NCI-H446 treated with DMSO at 0.1 percent for 48 hours (cell line): ENCODE measurements around the gene EFEMP1.
A peak's percentile ranks its signal among the peaks of the same experiment; 100 is the strongest.
"Not testable (repeated sequence)": the region's sequence is repeated elsewhere in the genome, so short reads cannot be mapped to it uniquely, and the experiment has no call there.

Experiments used
- DNase-seq: peaks from one replicate; lab custom pipeline; 2025; lab: John Stamatoyannopoulos, UW

The EFEMP1 gene

GRCh38 chr2:55864351-55865084, 59.1 kb downstream of the EFEMP1 start:
- DNase-seq: no peak

DNA sequence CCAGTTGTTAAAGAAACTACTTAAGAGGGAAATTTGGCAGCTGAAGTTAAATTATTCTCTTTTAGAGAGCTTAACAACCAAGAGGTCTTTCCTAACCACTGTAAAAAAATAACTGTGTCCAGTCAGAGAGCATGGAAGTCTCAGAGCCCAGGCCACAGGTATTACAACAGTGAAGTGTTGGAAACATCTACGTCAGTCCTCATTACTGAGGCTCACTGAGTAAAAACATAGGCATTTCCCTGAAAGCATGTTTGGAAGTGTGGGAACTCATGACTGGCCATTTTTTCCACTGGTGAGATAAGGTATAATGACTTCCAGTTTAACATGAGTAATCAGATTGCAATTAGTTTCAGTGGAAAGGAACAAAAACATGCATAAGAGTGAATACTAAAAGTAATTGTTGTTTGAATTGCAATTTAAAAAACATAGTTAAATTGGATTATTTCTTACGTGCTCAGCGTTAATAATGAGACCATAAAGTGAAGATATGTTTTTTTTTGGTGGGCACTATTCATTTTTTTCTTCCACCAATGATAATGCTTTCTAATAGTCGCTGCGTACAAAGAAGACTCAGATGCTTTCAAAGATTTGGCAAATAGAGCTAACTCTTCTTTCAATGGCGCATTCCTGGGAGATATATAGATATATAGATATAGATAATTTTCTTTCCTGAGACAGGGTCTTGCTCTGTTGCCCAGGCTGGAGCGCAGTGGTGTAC, 60.8 kb downstream of the EFEMP1 start:
- DNase-seq: no peak

DNA sequence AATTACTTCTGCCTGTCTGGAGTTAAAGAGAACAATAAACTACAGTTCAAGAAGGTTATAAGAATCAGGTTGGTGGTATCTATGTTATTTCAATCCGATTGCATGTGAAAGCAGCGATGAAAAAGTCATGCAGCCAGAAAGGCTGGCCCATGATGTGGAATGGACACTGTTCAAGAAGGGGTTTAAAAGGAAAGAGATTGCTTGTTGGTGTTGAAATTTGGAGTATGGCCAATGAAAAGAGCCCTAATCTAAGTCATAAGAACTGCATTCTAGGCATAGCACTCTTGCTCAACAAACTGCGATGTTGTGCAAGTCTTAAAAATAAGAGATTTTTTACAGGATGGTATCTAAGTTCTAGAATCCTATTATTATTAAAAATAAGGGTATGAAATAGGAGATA, 61.3 kb downstream of the EFEMP1 start:
- DNase-seq: no peak

GRCh38 chr2:55861733-55862132, 61.8 kb downstream of the EFEMP1 start:
- DNase-seq: no peak

DNA sequence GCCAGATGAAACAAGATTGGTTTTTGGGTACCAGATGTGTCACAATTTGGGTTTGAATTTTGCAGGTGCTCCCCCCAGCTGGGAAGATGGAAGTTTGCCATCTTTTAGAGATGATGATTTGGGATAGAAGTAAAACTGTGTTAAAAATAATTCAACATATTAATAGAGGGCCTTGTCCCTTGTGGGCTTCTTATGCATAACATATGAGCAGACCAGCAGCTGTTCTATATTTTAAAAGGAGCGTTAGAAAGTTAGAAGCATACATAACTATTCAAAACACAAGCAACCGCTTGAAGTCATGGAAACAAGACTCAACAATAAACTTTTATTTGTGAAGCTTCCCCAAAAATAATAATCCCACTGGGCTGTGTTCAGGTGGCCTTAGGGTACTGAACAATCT, 62.8 kb downstream of the EFEMP1 start:
- no peak for DNase-seq

DNA sequence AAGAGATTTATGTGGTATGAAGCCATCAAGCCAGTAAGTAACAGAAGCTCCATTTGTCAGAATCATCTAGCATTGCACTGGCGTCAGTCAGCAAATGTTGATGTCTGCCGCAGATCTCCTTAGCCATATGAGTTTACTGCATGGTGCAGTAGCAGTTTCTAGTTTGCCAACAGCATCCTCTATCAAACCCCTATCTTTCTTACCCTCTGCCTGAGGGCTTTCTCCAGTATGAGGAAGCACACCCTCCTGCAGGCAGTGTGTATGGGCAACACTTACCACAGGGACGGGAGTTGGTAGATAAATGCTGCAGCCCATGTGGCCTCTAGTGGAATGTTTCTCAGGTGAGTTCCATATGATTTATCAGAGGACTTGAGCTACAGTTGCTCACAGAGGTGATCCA, 63.7 kb downstream of the EFEMP1 start:
- no peak for DNase-seq

DNA sequence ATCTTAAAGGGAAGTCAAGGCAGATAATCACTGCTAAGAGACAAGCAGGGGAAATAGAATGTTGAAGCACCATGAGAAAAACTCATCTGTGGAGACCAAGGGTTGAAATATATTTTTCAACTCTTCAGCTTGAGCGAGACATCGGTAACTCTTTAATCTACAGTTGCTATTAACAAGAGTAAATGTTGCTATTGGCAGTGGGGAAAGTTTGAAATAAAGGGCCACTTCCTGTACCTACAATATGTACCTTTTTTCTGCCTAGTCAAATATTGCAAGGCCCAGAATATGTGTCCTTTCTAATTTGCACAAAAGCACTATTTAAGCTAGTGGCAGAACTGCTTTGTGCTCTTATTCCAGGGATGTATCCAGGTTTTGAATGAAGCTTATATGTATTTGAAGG, 65.8 kb downstream of the EFEMP1 start:
- no peak for DNase-seq

GRCh38 chr2:55856936-55857335, 66.6 kb downstream of the EFEMP1 start:
- DNase-seq: no peak

GRCh38 chr2:55848096-55848495, 75.5 kb downstream of the EFEMP1 start:
- DNase-seq: no peak

- no peak for DNase-seq
Measured at GRCh38 chr2:55846426-55846825, 77.2 kb downstream of the EFEMP1 start.

DNA sequence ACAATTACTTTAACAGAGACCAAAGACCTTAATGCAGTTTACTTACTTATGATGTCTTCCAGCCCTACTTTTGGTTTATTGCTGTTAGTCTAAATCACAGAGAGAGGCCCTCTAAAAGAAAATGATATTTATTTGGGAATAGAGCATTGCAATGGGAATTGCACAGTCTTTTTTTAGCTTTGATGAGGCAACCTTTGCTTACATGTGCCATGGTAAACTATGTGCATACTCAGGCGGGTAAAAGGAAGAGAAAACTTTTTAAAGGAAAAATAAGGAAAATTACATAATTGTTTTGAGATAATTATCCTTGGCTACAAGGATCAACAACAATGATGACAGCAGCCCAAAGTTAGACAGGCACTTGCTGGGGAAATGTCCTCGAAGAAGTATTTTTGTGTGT, 78.6 kb downstream of the EFEMP1 start:
- DNase-seq: no peak

GRCh38 chr2:55843994-55844345, 79.6 kb downstream of the EFEMP1 start:
- no peak for DNase-seq

- DNase-seq: no peak
Measured at GRCh38 chr2:55843096-55843993, 80.2 kb downstream of the EFEMP1 start.

GRCh38 chr2:55842046-55842445, 81.5 kb downstream of the EFEMP1 start:
- no peak for DNase-seq

- DNase-seq: no peak
Measured at GRCh38 chr2:55840460-55840859, 83.1 kb downstream of the EFEMP1 start.

GRCh38 chr2:55839182-55839819, 84.3 kb downstream of the EFEMP1 start:
- peak; percentile 3 for DNase-seq

- no peak for DNase-seq
Measured at GRCh38 chr2:55838653-55839052, 84.9 kb downstream of the EFEMP1 start.

DNA sequence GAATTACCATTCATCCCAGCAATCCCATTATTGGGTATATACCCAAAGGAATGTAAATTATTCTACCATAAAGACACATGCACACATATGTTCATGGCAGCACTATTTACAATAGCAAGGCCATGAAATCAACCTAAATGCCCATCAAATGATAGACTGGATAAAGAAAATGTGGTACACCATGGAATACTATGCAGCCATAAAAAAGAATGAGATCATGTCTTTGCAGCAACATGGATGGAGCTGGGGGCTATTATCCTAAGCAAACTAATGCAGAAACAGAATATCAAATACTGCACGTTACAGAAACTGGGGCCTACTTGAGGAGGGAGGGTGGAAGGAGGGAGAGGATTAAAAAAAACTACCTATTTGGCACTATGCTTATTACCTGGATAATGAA, 85.5 kb downstream of the EFEMP1 start:
- not testable (repeated sequence) for DNase-seq

GRCh38 chr2:55837073-55837472, 86.5 kb downstream of the EFEMP1 start:
- no peak for DNase-seq

GRCh38 chr2:55831671-55832410, 91.7 kb downstream of the EFEMP1 start:
- DNase-seq: not testable (repeated sequence)

DNA sequence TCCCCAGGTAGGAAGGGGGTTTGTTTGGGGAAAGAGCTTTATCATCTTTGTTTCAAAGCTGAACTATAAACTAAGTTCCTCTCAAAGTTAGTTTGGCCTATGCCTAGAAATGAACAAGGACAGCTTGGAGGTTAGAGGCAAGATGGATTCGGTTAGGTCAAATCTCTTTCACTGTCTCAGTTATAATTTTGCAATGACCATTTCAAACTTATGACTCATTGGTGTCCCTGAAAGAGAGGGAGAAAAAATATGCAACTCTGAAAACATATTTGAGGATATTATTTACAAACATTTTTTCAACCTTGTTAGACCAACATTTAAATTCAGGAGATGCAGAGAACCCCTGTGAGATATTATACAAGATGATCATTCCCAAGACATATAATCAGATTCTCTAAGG, 95.7 kb downstream of the EFEMP1 start:
- DNase-seq: no peak

- not testable (repeated sequence) for DNase-seq
Measured at GRCh38 chr2:55827428-55827827, 96.2 kb downstream of the EFEMP1 start.
